ENCODE results near the gene TEX54. TPM values are rescaled to one million over a fixed set of nuclear protein-coding genes. Genes with fewer than 3 reads are reported as not detected.
A peak's percentile ranks its signal among the peaks of the same experiment; 100 is the strongest.
"Not testable (repeated sequence)": the region's sequence is repeated elsewhere in the genome, so short reads cannot be mapped to it uniquely, and the experiment has no call there.

Gene TEX54
- polyA plus RNA-seq, 1 donor: 0.76 TPM

DNA sequence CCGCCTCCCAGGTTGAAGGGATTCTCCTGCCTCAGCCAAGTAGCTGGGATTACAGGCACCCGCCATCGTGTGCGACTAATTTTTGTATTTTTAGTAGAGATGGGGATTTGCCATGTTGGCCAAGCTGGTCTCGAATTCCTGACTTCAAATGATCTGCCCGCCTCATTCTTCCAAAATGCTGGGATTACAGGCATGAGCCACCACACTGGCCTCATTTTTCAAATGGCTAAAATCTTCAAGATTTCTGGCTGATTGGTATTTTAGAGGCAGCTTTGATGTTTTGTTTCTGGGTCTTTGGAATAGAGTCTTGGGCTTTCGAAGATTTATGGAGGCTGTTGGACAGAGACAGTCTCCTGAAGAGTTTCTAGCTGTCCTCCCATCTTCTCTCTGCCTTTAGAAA lies 42.2 kb upstream of the TEX54 start:
- no CpG with 5 or more reads among the region's 7 CpGs for WGBS (ENCODE audit: insufficient coverage, low lambda C conversion rate)
- Histone ChIP-seq H3K27me3 (ENCODE audit: control insufficient read depth, insufficient read depth, low read length) (no peaks in the 10 kb centered on the region), H3K9me3 (ENCODE audit: control insufficient read depth, low read depth, low read length) (no peaks in the 10 kb centered on the region), H3K4me3 (ENCODE audit: low read length) (no peak overlapping the region), H3K4me1 (ENCODE audit: control insufficient read depth, insufficient read depth, low read length) (peaks cover 7% of the 10 kb centered on the region), H3K27ac (ENCODE audit: low read length) (no peak overlapping the region), H3K36me3 (ENCODE audit: control insufficient read depth, insufficient read depth, low read length) (no peaks in the 10 kb centered on the region)
- no peak for DNase-seq

DNA sequence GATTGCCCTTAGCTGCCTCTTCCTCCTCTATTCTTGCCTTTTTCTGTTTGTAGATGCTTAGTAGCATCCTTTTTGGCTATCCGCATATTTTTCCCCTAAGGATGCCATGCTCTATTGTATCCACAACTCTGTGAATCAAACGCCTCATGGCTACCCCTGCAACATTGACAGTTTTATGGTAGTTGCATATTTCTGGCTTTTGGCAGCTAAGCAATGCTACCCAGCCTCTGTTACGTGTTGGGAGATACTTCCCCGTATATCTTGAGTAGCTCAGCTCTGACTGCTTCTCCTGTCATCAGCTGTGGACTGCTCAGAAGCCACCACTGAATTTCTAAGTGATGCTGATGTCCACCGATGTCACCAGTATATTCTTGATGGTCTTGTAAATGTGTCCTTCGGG lies 33.0 kb upstream of the TEX54 start:
- WGBS (ENCODE audit: insufficient coverage, low lambda C conversion rate): 100% methylated on average over 1 of the region's 6 CpGs

DNA sequence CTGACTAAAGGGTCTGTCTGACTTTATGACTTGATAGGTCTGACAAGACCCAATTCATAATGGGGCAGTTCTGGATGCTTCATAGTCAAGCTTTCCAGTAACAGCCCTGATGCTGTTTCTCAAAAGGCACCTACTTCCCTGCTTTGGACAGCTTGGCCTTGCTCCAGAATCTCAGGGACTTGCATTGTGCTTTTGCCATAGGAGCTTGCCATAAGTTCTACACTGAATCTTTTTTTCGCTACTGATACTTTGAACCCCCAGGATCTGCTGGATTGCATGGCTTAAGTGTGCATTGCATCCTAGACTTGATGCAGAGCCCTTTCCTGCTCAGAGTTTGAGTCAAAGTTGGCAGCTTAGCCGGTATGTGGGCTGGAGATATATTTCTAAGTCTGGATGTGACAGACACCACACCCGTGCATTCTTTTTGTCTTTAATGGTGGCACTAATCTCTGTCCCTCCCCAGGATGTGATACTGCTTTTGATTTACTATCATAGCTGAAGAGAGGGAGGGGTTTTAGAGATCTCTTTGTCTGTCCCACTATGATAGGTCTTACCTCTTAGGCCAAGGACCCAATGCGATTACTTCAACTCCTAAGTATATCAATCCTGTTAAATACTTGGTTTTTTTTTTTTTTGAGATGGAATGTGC lies 31.2 kb upstream of the TEX54 start:
- Histone ChIP-seq H3K36me3 (ENCODE audit: control insufficient read depth, insufficient read depth, low read length) (no peaks in the 10 kb centered on the region), H3K27ac (ENCODE audit: low read length) (no peak overlapping the region), H3K4me3 (ENCODE audit: low read length) (no peak overlapping the region), H3K4me1 (ENCODE audit: control insufficient read depth, insufficient read depth, low read length) (no peaks in the 10 kb centered on the region), H3K9me3 (ENCODE audit: control insufficient read depth, low read depth, low read length) (no peaks in the 10 kb centered on the region), H3K27me3 (ENCODE audit: control insufficient read depth, insufficient read depth, low read length) (no peaks in the 10 kb centered on the region)
- WGBS (ENCODE audit: insufficient coverage, low lambda C conversion rate): no CpG with 5 or more reads among the region's 4 CpGs
- DNase-seq: no peak

More for the DNA sequence above, 33.0 kb upstream of the TEX54 start:
- Histone ChIP-seq H3K27me3 (ENCODE audit: control insufficient read depth, insufficient read depth, low read length) (no peaks in the 10 kb centered on the region), H3K9me3 (ENCODE audit: control insufficient read depth, low read depth, low read length) (no peaks in the 10 kb centered on the region), H3K36me3 (ENCODE audit: control insufficient read depth, insufficient read depth, low read length) (no peaks in the 10 kb centered on the region), H3K27ac (ENCODE audit: low read length) (no peak overlapping the region), H3K4me3 (ENCODE audit: low read length) (no peak overlapping the region), H3K4me1 (ENCODE audit: control insufficient read depth, insufficient read depth, low read length) (no peaks in the 10 kb centered on the region)
- DNase-seq: no peak

DNA sequence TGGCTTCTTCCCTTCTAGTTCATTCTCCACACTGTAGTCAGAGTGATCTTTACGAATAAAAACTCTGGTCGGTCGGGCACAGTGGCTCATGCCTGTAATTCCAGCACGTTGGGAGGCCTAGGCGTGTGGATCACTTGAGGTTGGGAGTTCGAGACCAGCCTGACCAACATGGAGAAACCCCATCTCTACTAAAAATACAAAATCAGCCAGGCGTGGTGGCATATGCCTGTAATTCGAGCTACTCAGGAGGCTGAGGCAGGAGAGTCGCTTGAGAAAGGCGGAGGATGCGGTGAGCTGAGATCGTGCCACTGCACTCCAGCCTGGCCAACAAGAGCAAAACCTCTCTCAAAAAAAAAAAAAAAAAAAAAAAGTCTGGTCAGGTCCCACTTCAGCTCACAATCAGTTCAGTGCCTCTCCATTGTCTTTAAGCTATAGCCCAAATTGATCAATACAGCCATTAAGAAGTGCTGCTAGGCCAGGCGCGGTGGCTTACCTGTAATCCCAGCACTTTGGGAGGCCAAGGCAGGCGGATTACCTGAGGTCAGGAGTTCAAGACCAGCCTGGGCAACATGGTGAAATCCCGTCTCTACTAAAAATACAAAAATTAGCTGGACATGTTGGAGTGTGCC lies 29.0 kb upstream of the TEX54 start:
- not testable (repeated sequence) for H3K9me3 ChIP-seq (ENCODE audit: control insufficient read depth, low read depth, low read length); H3K4me3 ChIP-seq (ENCODE audit: low read length); H3K27ac ChIP-seq (ENCODE audit: low read length); H3K27me3 ChIP-seq (ENCODE audit: control insufficient read depth, insufficient read depth, low read length); DNase-seq; H3K36me3 ChIP-seq (ENCODE audit: control insufficient read depth, insufficient read depth, low read length); H3K4me1 ChIP-seq (ENCODE audit: control insufficient read depth, insufficient read depth, low read length)
- no CpG with 5 or more reads among the region's 16 CpGs for whole genome bisulfite sequencing (ENCODE audit: insufficient coverage, low lambda C conversion rate)

DNA sequence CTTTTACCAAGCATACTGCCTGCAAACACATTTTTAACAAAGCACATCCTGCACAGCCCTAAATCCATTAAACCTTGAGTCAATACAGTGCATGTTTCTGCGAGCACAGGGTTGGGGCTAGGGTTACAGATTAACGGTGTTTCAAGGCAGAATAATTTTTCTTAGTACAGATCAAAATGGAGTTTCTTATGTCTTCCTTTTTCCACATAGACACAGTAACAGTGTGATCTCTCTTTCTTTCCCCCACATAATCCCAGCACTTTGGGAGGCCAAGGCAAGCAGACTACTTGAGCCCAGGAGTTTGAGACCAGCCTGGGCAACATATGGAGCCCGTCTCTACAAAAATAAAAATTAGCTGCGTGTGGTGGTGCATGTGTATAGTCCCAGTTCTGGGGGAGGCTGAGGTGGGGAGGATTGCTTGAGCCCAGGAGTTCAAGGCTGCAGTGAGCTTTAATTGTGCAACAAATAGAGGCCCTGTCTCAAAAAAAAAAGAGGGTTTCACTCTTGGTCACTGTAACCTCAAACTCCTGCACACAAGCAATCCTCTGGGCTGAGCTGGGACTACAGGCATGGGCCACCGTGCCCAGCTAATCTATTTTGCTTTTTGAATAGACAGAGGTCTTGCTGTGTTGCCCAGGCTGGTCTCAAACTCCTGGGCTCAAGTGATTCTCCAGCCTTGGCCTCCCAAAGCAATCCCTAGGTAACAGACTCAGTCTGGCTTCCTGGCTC lies 28.4 kb upstream of the TEX54 start:
- Histone ChIP-seq H3K27ac (ENCODE audit: low read length) (no peak overlapping the region), H3K4me1 (ENCODE audit: control insufficient read depth, insufficient read depth, low read length) (no peaks in the 10 kb centered on the region), H3K27me3 (ENCODE audit: control insufficient read depth, insufficient read depth, low read length) (no peaks in the 10 kb centered on the region), H3K4me3 (ENCODE audit: low read length) (no peak overlapping the region), H3K36me3 (ENCODE audit: control insufficient read depth, insufficient read depth, low read length) (no peaks in the 10 kb centered on the region), H3K9me3 (ENCODE audit: control insufficient read depth, low read depth, low read length) (no peaks in the 10 kb centered on the region)
- DNase-seq: no peak
- no CpG with 5 or more reads among the region's 5 CpGs for WGBS (ENCODE audit: insufficient coverage, low lambda C conversion rate)

DNA sequence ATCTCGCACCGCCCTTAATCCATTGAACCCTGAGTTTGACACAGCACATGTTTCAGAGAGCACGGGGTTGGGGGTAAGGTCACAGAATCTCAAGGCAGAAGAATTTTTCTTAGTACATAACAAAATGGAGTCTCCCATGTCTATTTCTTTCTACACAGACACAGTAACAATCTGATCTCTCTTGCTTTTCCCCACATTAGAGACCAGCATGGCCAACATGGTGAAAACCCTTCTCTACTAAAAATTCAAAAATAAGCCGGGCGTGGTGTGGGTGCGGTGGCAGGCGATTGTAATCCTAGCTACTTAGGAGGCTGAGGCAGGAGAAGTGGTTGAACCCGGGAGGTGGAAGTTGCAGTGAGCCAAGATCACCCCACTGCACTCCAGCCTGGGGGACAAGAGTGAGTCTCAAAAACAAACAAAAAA lies 26.7 kb upstream of the TEX54 start:
- H3K27me3 ChIP-seq (ENCODE audit: control insufficient read depth, insufficient read depth, low read length); H3K27ac ChIP-seq (ENCODE audit: low read length); H3K36me3 ChIP-seq (ENCODE audit: control insufficient read depth, insufficient read depth, low read length); H3K9me3 ChIP-seq (ENCODE audit: control insufficient read depth, low read depth, low read length); H3K4me3 ChIP-seq (ENCODE audit: low read length); DNase-seq; H3K4me1 ChIP-seq (ENCODE audit: control insufficient read depth, insufficient read depth, low read length): not testable (repeated sequence)
- WGBS (ENCODE audit: insufficient coverage, low lambda C conversion rate): no CpG with 5 or more reads among the region's 8 CpGs

DNA sequence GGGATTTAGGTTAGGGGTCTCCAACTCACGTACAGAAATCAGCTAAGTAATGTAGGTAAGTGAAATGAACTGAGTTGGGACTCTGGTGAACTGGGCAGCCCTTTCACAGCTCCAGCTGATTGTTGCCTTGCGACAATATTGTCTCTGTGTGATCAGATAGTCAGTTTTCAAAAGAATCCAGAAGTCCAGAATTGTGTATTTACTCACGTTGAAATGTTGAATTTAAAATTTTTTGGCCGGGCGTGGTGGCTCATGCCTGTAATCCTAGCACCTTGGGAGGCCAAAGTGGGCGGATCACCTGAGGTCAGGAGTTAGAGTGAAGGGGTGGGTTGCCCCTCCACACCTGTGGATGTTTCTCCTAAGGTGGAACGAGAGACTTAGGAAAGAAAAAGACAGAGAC lies 25.6 kb upstream of the TEX54 start:
- H3K9me3 ChIP-seq (ENCODE audit: control insufficient read depth, low read depth, low read length): no peaks in the 10 kb centered on the region
- peaks cover 11% of the 10 kb centered on the region for H3K4me1 ChIP-seq (ENCODE audit: control insufficient read depth, insufficient read depth, low read length)
- H3K27me3 ChIP-seq (ENCODE audit: control insufficient read depth, insufficient read depth, low read length): no peaks in the 10 kb centered on the region
- H3K27ac ChIP-seq (ENCODE audit: low read length): no peak overlapping the region
- no peak overlapping the region for H3K4me3 ChIP-seq (ENCODE audit: low read length)
- peaks cover 11% of the 10 kb centered on the region for H3K36me3 ChIP-seq (ENCODE audit: control insufficient read depth, insufficient read depth, low read length)
- WGBS (ENCODE audit: insufficient coverage, low lambda C conversion rate): no CpG with 5 or more reads among the region's 7 CpGs
- DNase-seq: no peak

DNA sequence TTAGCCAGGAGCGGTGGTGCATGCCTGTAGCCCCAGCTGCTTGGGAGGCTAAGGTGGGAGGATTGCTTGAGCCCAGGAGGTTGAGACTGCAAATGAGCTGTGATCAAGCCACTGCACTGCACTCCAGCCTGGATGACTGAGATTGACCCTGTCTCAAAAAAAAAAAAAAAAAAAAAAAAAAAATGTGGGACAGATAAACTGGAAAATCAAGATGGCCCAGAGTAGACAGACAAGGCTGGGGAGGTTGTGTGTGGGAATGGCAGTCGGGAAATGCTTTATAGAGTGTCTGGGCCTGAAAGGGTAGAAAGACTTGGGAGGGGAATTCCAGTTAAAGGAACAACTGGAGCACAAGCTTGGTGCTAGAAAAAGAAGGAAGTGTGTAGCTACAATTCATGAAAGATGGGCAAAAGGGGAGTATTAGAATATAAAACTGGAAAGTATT lies 24.9 kb upstream of the TEX54 start:
- Histone ChIP-seq H3K27me3 (ENCODE audit: control insufficient read depth, insufficient read depth, low read length) (no peaks in the 10 kb centered on the region), H3K4me1 (ENCODE audit: control insufficient read depth, insufficient read depth, low read length) (peaks cover 13% of the 10 kb centered on the region), H3K9me3 (ENCODE audit: control insufficient read depth, low read depth, low read length) (no peaks in the 10 kb centered on the region), H3K36me3 (ENCODE audit: control insufficient read depth, insufficient read depth, low read length) (peaks cover 17% of the 10 kb centered on the region), H3K4me3 (ENCODE audit: low read length) (no peak overlapping the region), H3K27ac (ENCODE audit: low read length) (no peak overlapping the region)
- DNase-seq: no peak
- WGBS (ENCODE audit: insufficient coverage, low lambda C conversion rate): no CpG with 5 or more reads among the region's 2 CpGs

DNA sequence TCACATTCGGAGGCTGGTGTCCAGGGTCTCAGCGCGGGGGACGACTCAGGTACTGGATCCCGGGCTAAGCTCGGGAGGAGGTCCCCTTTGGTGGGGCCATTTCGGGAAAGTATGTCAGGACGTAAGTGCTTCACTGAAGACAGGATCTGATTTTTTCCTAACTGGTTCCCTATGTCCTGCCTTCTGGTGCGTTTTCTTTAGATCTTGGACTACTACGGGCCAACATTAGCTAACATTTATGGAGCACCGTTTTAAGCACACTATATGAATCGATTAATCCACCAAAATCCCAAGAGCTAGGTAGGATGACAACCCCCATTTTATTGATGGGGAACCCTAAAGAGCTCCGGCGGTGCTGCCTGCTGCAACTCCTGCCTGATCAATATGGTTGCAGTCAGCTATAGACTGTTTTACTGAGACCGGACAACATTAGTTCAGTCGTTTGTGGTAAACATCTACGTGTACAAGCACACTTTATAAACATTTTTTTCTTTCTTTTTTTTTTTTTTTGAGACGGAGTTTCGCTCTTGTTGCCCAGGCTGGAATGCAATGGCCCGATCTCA lies 23.8 kb upstream of the TEX54 start:
- no peak for DNase-seq
- Histone ChIP-seq H3K4me3 (ENCODE audit: low read length) (peak overlapping the region; percentile 92), H3K9me3 (ENCODE audit: control insufficient read depth, low read depth, low read length) (no peaks in the 10 kb centered on the region), H3K27ac (ENCODE audit: low read length) (peak overlapping the region; percentile 49), H3K4me1 (ENCODE audit: control insufficient read depth, insufficient read depth, low read length) (peaks cover 13% of the 10 kb centered on the region), H3K27me3 (ENCODE audit: control insufficient read depth, insufficient read depth, low read length) (no peaks in the 10 kb centered on the region), H3K36me3 (ENCODE audit: control insufficient read depth, insufficient read depth, low read length) (peaks cover 26% of the 10 kb centered on the region)
- 0% methylated on average over 1 of the region's 20 CpGs for WGBS (ENCODE audit: insufficient coverage, low lambda C conversion rate)

DNA sequence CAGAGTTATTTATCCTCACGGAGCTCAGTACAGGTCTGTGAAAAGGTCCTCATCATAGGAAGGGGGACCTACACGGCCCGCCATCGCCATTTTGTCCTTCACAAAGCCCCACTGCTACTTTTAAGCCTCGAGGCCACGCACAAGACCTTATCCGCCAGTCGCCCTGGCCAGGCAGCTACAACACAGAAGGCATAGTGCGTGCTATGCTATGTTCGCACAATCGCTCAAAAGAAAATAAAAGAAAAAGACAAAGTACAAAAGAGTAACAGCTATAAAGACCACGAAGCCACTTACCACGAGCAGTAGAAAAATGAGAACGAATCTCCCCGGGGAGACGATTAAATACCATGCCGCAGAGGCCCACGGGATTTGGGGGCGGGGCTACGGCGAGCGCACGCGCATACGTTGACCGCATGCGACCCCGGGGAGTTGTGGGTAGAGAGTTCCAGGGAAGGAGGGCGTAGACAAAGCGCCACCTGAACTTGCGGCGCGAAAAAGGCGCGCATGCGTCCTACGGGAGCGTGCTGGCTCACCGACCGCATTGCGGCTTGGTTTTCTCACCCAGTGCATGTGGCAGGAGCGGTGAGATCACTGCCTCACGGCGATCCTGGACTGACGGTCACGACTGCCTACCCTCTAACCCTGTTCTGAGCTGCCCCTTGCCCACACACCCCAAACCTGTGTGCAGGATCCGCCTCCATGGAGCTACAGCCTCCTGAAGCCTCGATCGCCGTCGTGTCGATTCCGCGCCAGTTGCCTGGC lies 23.1 kb upstream of the TEX54 start:
- H3K27ac ChIP-seq (ENCODE audit: low read length): peak overlapping the region; percentile 49
- peak; percentile 98 to 99 for DNase-seq
- H3K27me3 ChIP-seq (ENCODE audit: control insufficient read depth, insufficient read depth, low read length): no peaks in the 10 kb centered on the region
- H3K36me3 ChIP-seq (ENCODE audit: control insufficient read depth, insufficient read depth, low read length): peaks cover 26% of the 10 kb centered on the region
- 0% methylated on average over 1 of the region's 54 CpGs for WGBS (ENCODE audit: insufficient coverage, low lambda C conversion rate)
- H3K9me3 ChIP-seq (ENCODE audit: control insufficient read depth, low read depth, low read length): no peaks in the 10 kb centered on the region
- H3K4me3 ChIP-seq (ENCODE audit: low read length): peak overlapping the region; percentile 92
- H3K4me1 ChIP-seq (ENCODE audit: control insufficient read depth, insufficient read depth, low read length): peaks cover 13% of the 10 kb centered on the region
